KOPT-K1 (cell line): ENCODE measurements around the gene SNX8.

Experiments used
- H3K27ac ChIP-seq: fragments of 200-600 bp; sonication (generic); 2 replicates; pipeline ENCODE4 v1.5.1; 2016; ENCODE audit warnings: antibody characterized with exemption, mild to moderate bottlenecking, low read depth, low read length; ENCODE audit not compliant: poor library complexity, severe bottlenecking
- H3K36me3 ChIP-seq: fragments of 200-600 bp; sonication (generic); 2 replicates; pipeline ENCODE4 v1.5.1; 2017; ENCODE audit warnings: antibody characterized with exemption, mild to moderate bottlenecking, low read length, moderate library complexity; ENCODE audit not compliant: insufficient read depth
- H3K9me3 ChIP-seq: fragments of 200-600 bp; sonication (generic); 2 replicates; pipeline ENCODE4 v1.5.1; 2017; ENCODE audit warnings: antibody characterized with exemption, low read length, mild to moderate bottlenecking; ENCODE audit not compliant: insufficient read depth, poor library complexity, severe bottlenecking

SNX8 gene

DNA sequence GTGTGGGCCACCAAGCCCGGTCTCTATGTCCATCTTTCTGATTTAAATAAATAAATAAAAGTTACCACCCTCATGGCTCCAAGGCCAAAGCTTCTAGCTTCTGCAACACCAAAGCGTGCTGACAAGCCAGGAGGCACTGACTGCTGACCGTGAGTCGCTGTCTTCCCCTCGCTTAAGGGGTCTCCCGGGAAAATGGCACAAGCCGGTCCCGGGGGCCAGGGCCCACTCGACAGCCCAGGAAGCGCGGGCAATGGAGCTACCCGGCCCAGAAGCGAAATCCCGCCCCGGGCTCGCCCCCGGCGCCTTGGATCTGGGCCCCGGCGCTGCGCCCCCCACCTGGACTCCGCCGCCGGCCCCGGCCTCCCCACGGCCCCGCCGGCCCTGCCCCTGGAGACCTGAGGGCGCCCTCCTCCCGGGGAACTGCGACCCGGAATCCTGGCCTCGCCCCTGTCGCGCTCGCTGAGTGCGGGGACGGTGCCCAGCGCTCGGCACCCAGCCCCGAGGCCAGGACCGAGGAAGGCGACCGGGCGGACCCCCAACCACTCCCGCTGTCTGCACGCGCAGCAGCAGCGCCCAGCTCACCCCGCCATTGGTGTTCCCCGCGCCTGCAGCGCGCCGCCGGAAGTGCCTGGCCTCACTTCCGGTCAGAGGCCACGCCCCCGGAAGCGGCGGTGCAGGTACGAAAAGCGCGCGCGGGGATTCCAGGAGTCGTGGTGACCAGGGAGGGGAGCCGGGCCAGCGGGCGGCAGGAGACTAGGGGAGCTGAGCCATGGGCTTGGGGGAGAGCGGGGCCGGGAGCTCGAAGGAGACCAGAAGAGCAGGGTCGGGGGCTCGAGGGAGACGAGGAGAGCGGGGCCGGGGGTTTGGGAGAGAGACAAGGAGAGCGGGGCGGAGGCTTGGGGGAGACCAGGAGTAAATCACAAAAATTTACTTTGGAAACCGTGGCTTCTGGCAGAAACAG is 72.4 kb downstream of the SNX8 start, which contains the start of the genes MRM2 and NUDT1:
MRM2 (minus strand) TSS at position 626 of the 961 bp plus-strand sequence; CDS start at position 590, 36 bp downstream.
NUDT1 (plus strand) TSS at position 647 of the 961 bp plus-strand sequence. CDS start 2,349 bp downstream, outside the sequence.
- Histone ChIP-seq H3K27ac (peak within 1 kb of the TSS; percentile 82), H3K9me3 (no peaks in the 10 kb centered on the region), H3K36me3 (peaks cover 60% of the 10 kb centered on the region)

- Histone ChIP-seq H3K9me3 (no peaks in the 10 kb centered on the region), H3K36me3 (peaks cover 60% of the 10 kb centered on the region), H3K27ac (no peak overlapping the region)
Measured at GRCh38 chr7:2239242-2239641, 75.0 kb downstream of the SNX8 start.

- Histone ChIP-seq H3K27ac (no peak overlapping the region), H3K9me3 (no peaks in the 10 kb centered on the region), H3K36me3 (peaks cover 57% of the 10 kb centered on the region)
Measured at GRCh38 chr7:2237109-2237602, 77.1 kb downstream of the SNX8 start.

- H3K36me3 ChIP-seq: peaks cover 66% of the 10 kb centered on the region
- no peak overlapping the region for H3K27ac ChIP-seq
- H3K9me3 ChIP-seq: no peaks in the 10 kb centered on the region
Measured at GRCh38 chr7:2233926-2234325, 80.3 kb downstream of the SNX8 start.

DNA sequence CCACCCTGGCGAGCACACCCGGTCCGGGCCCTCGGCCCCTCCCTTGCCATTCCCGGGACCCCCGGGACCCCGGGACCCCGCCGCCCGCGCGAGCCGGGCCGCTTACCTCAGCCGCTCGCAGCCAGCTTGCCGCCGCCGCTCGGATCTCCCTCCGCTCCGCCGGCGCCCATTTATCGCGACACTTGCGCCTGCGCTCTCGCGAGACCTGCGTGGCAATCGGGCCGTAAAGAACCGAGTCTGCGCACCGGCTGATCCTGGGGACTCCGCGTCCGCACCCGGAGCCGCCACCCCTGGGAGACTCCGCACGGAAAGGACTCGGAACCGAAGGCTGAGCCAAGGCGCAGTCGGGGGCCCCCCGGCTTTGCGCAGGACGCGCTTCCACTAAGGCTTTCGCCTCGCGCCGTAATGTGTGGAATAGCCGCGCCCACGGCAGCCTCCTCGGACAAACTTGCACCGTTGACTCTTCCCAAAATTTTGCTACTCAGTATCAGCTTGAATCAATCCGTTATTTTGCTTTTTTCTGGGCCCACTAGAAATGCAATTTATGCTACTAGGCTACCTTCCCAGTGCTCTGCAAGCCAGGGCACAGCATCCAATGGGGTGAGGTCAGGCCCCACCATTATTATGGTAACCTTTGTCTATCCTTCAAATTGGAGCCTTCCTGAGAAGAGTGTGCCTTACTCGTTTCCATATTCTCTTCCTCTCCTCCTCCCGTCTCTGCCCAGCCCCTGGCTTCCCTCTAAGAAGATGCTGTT is 81.3 kb downstream of the SNX8 start, which contains the start of gene MAD1L1:
MAD1L1 (minus strand) TSS at position 180 of the 755 bp plus-strand sequence. CDS start 2,812 bp downstream, outside the sequence.
- Histone ChIP-seq H3K27ac (peak within 1 kb of the TSS; percentile 72), H3K9me3 (no peaks in the 10 kb centered on the region), H3K36me3 (peaks cover 68% of the 10 kb centered on the region)

DNA sequence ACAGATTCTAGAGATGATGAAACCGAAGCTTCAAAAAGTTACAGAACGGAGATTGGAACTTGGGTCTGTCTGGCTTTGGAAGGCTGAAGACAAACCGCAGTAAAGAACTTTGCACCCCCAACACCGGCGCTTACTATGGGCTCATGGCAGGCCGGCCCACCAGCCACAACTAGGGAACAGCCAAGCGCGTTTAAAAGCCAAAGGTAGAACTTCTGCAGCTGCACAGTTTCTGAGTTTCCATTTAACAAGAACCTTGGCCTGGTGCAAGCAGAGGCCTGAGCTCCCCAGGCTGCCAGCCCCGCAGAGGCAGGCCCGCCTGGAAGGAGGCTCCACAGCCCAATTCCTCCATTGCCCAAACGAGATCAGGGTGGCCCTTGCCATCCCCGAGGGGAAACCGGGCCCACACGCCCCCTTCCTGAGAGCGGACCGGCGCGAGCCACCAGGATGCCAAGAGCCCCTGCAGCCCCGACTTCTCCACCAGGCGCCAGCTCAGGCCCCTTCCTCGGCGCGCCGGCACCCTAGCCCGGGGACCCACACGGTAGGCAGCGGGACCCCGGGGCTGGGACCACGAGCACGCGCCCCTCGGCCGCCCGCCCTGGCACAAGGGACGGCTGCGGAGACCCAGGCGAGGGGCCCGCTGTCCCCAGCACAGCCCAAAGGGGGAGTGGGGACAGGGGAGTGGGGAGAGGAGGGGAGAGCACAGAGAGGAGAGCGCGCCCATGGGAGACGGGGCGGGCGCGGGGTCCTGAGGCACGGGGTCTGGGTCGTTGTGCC is 82.1 kb downstream of the SNX8 start:
- Histone ChIP-seq H3K9me3 (no peaks in the 10 kb centered on the region), H3K27ac (peak overlapping the region; percentile 72), H3K36me3 (peaks cover 68% of the 10 kb centered on the region)

GRCh38 chr7:2230882-2231281 is 83.4 kb downstream of the SNX8 start:
- H3K27ac ChIP-seq: no peak overlapping the region
- H3K36me3 ChIP-seq: peaks cover 68% of the 10 kb centered on the region
- no peaks in the 10 kb centered on the region for H3K9me3 ChIP-seq

DNA sequence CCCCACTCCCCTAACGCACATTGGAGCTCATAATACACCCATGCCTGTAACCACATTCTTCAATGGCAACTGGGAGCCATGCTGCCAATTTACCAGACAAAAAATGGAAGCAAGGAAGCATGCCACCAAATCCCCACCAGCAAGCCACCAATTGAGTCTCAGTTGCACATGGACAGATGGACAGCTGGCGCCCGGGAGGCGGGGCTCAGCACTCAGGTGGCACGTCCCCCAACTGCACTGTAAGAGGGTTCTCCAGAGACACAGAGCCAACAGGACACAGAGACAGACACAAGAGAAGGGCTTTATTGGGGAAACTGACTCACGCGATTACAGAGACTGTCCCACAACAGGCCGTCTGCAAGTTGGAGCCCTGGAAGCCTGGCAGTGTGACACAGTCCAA is 84.0 kb downstream of the SNX8 start:
- no peaks in the 10 kb centered on the region for H3K9me3 ChIP-seq
- no peak overlapping the region for H3K27ac ChIP-seq
- H3K36me3 ChIP-seq: peaks cover 68% of the 10 kb centered on the region

- Histone ChIP-seq H3K27ac (no peak overlapping the region), H3K9me3 (no peaks in the 10 kb centered on the region), H3K36me3 (peaks cover 68% of the 10 kb centered on the region)
Measured at GRCh38 chr7:2229467-2229866, 84.8 kb downstream of the SNX8 start.

GRCh38 chr7:2228921-2229320 is 85.3 kb downstream of the SNX8 start:
- H3K9me3 ChIP-seq: no peaks in the 10 kb centered on the region
- H3K36me3 ChIP-seq: peaks cover 69% of the 10 kb centered on the region
- H3K27ac ChIP-seq: no peak overlapping the region

DNA sequence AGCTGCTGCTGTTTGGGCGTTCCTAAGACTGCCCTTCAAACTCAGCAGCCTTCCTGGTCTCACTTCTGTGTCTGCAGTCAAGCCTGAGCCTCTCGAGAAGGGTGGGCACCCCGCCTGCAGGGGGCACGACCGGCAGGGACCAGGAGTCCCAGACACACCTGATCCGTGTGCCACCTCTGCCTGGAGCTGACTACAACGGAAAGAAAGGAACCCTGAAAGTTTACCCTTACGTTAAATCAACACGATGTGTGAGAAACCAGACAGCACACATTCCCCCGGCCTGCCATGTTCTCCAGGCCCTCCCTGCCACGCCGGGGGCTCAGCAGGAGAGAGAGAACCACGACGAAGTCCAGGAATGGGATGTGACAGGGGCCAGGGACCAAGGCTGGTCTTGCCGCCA is 86.5 kb downstream of the SNX8 start:
- H3K9me3 ChIP-seq: no peaks in the 10 kb centered on the region
- H3K36me3 ChIP-seq: peaks cover 82% of the 10 kb centered on the region
- H3K27ac ChIP-seq: no peak overlapping the region

- Histone ChIP-seq H3K9me3 (no peaks in the 10 kb centered on the region), H3K27ac (no peak overlapping the region), H3K36me3 (peaks cover 100% of the 10 kb centered on the region)
Measured at GRCh38 chr7:2225830-2226229, 88.4 kb downstream of the SNX8 start.

GRCh38 chr7:2225336-2225735 is 88.9 kb downstream of the SNX8 start:
- Histone ChIP-seq H3K9me3 (no peaks in the 10 kb centered on the region), H3K36me3 (peaks cover 100% of the 10 kb centered on the region), H3K27ac (no peak overlapping the region)

- Histone ChIP-seq H3K36me3 (peaks cover 100% of the 10 kb centered on the region), H3K9me3 (no peaks in the 10 kb centered on the region), H3K27ac (no peak overlapping the region)
Measured at GRCh38 chr7:2224934-2225333, 89.3 kb downstream of the SNX8 start.
